A549 (cell line): Measurements from ENCODE around the gene RDH5. TPM values are rescaled to one million over a fixed set of nuclear protein-coding genes. Genes with fewer than 3 reads are reported as not detected.

Source experiments
- ATAC-seq, 2 experiments: fragments of 200-7000 bp in 1 of 2; fragments of >200 bp in 1 of 2; cut with Nextera tagmentation in 1 of 2; cut with Tn5 transposase in 1 of 2; 3 replicates each; pipeline versions ENCODE4 v1.8.0 to v1.9.1; 2018 to 2020; ENCODE audit warnings: mild to moderate bottlenecking in 1 of 2, moderate library complexity in 1 of 2
- CTCF ChIA-PET: fragments of 300-600 bp; sonication (Branson Sonifier 250); formaldehyde crosslinking; extraction: SDS; loops from one replicate; lab custom pipeline; 2021; ENCODE audit warnings: antibody characterized with exemption, inconsistent platforms; lab: Yijun Ruan, JAX
- POLR2A ChIA-PET: fragments of 350-600 bp; formaldehyde crosslinking; extraction: SDS; loops from one replicate; lab custom pipeline; 2021; ENCODE audit warnings: antibody characterized with exemption, inconsistent platforms; lab: Yijun Ruan, JAX
- DNase-seq, 2 experiments: peaks; one replicate each; pipeline versions ENCODE4 v3.0.0 to v3.0.0-alpha.2; 2011 to 2016; ENCODE audit warnings: low read depth in 1 of 2, low spot score in 1 of 2
- FAIRE-seq: peaks from 2 replicates; lab custom pipeline; 2011; peaks lifted over from hg19 to GRCh38; lab: Jason Lieb, UNC
- H3K27ac ChIP-seq, 2 experiments: fragments of >200 bp; sonication (Bioruptor Twin); formaldehyde crosslinking; 3 replicates each; pipeline ENCODE4 v1.5.1; 2016 to 2017
- H3K4me1 ChIP-seq: fragments of >200 bp; sonication (Bioruptor Twin); formaldehyde crosslinking; 3 replicates; pipeline ENCODE4 v1.6.1; 2016
- H3K4me2 ChIP-seq: fragments of >200 bp; sonication (Bioruptor Twin); formaldehyde crosslinking; 3 replicates; pipeline ENCODE4 v1.6.1; 2016
- H3K4me3 ChIP-seq: fragments of >200 bp; sonication (Bioruptor Twin); formaldehyde crosslinking; 3 replicates; pipeline ENCODE4 v1.5.1; 2016
- H3K9me3 ChIP-seq: fragments of >200 bp; sonication (Bioruptor Twin); formaldehyde crosslinking; 3 replicates; pipeline ENCODE4 v1.6.1; 2016
- CHD4 ChIP-seq: fragments of 200-600 bp; sonication (generic); IDR thresholded peaks from 2 replicates; pipeline ENCODE4 v1.6.1; 2016; ENCODE audit warnings: antibody characterized with exemption, mild to moderate bottlenecking, borderline replicate concordance
- CTCF ChIP-seq: fragments of >200 bp; sonication (Bioruptor Twin); formaldehyde crosslinking; IDR thresholded peaks from 3 replicates; pipeline ENCODE4 v1.5.1; 2016
- EHF ChIP-seq: fragments of 250-450 bp; sonication (Bioruptor Pico); IDR thresholded peaks from 2 replicates; pipeline ENCODE4 v1.5.0; 2020; ENCODE audit warnings: mild to moderate bottlenecking
- EHMT2 ChIP-seq: fragments of 200-600 bp; sonication (generic); IDR thresholded peaks from 2 replicates; pipeline ENCODE4 v1.6.1; 2016; ENCODE audit warnings: antibody characterized with exemption, low read depth, mild to moderate bottlenecking, moderate library complexity
- ELK1 ChIP-seq: fragments of 150-350 bp; IDR thresholded peaks from 2 replicates; pipeline ENCODE4 v1.6.1; 2014; ENCODE audit warnings: low read depth, mild to moderate bottlenecking, low read length
- ESRRA ChIP-seq: fragments of 150-350 bp; IDR thresholded peaks from 2 replicates; pipeline ENCODE4 v1.6.1; 2014; ENCODE audit warnings: mild to moderate bottlenecking, low read length, borderline replicate concordance
- FOXS1 ChIP-seq: fragments of 250-450 bp; sonication (Bioruptor Pico); IDR thresholded peaks from 2 replicates; pipeline ENCODE4 v1.5.0; 2020; ENCODE audit warnings: mild to moderate bottlenecking, moderate library complexity
- HMGXB4 ChIP-seq: fragments of 250-450 bp; sonication (Bioruptor Pico); IDR thresholded peaks from 2 replicates; pipeline ENCODE4 v1.5.0; 2021; ENCODE audit warnings: mild to moderate bottlenecking, moderate library complexity, borderline replicate concordance
- HOXA7 ChIP-seq: fragments of 250-450 bp; sonication (Bioruptor Pico); IDR thresholded peaks from 2 replicates; pipeline ENCODE4 v1.5.0; 2020; ENCODE audit warnings: mild to moderate bottlenecking, moderate library complexity
- JUN ChIP-seq, 2 experiments: fragments of >200 bp; sonication (Bioruptor Twin); formaldehyde crosslinking; IDR thresholded peaks; 2 replicates in 1 of 2; 3 replicates in 1 of 2; pipeline ENCODE4 v1.6.1; 2016 to 2017
- MAFK ChIP-seq: fragments of 450-650 bp; IDR thresholded peaks from 2 replicates; pipeline ENCODE4 v1.6.1; 2014; ENCODE audit not compliant: partially characterized antibody
- MYC ChIP-seq: IDR thresholded peaks from 2 replicates; pipeline ENCODE4 v1.6.1; 2012; ENCODE audit warnings: mild to moderate bottlenecking, inconsistent platforms, low read length, improper control_type of control experiment, borderline replicate concordance
- NFE2L2 ChIP-seq: fragments of 150-350 bp; conservative IDR thresholded peaks from 2 replicates; pipeline ENCODE4 v1.6.1; 2014; ENCODE audit warnings: low read length
- NPAS2 ChIP-seq: fragments of 250-450 bp; sonication (Bioruptor Pico); IDR thresholded peaks from 2 replicates; pipeline ENCODE4 v1.8.0; 2022; ENCODE audit warnings: mild to moderate bottlenecking, moderate library complexity, borderline replicate concordance
- NR3C1 ChIP-seq: fragments of >200 bp; sonication (Bioruptor Twin); formaldehyde crosslinking; IDR thresholded peaks from 3 replicates; pipeline ENCODE4 v1.6.1; 2017
- PHF8 ChIP-seq: fragments of 200-600 bp; sonication (generic); IDR thresholded peaks from 2 replicates; pipeline ENCODE4 v1.6.1; 2016; ENCODE audit warnings: low read depth, mild to moderate bottlenecking, antibody characterized with exemption, moderate library complexity, borderline replicate concordance
- WGBS: methylation state at CpG from one replicate; pipeline ENCODE4 v1.1.6; 2017; ENCODE audit errors: missing lambda C conversion rate; 5-methylcytosine and 5-hydroxymethylcytosine counted together
- polyA plus RNA-seq, 4 experiments: library from polyadenylated mRNA; depleted of rRNA in 3 of 4; stranded (reverse); fragments of >200 nt; fragmentation: RNase III in 1 of 4; extraction: RNeasy Plus Mini Kit Qiagen cat#74134 plus additional on column Dnase treatment in 1 of 4; gene quantifications; 2 replicates in 3 of 4; 3 replicates in 1 of 4; pipeline ENCODE4 v1.2.3, GENCODE V29; 2011 to 2017
- TF ChIP-seq, protein P1 (sequence below): fragments of >200 bp; sonication (Bioruptor Twin); formaldehyde crosslinking; IDR thresholded peaks from 2 replicates; pipeline ENCODE4 v1.6.1; 2016
- TF ChIP-seq, protein P2 (sequence below): fragments of 250-450 bp; sonication (Bioruptor Pico); IDR thresholded peaks from 2 replicates; pipeline ENCODE4 v1.5.0; 2020; ENCODE audit warnings: low read depth, mild to moderate bottlenecking, moderate library complexity
- TF ChIP-seq, protein P3 (sequence below): IDR thresholded peaks from 2 replicates; pipeline ENCODE4 v1.6.1; 2012

The RDH5 gene
- polyA plus RNA-seq, 2 of the 4 experiments (the other 2 are of a cell fraction): 4.1 to 9.1 TPM

DNA sequence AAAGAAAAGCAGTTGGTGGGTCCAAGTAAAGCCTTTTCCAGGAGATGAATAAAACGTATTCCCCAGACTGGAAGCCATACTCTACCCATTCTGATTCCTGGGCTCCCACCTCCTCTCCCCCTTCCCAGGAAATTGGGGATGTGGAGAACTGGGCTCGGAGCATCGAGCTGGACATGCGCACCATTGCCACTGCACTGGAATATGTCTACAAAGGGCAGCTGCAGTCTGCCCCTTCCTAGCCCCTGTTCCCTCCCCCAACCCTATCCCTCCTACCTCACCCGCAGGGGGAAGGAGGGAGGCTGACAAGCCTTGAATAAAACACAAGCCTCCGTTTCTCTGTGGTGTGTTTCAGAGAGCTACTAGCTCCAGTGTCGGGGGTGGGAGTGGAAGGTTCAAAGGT, 822 bp upstream of the RDH5 start:
- POLR2A ChIA-PET: no interaction called here
- Histone ChIP-seq H3K27ac (peak overlapping the region in 1 of 2 experiments; percentile 67; a peak in 3 of 6 replicates), H3K9me3 (no peaks in the 10 kb centered on the region), H3K4me2 (peak overlapping the region; percentile 35; the same call in 2 of the 3 replicates), H3K4me1 (peaks cover 54% of the 10 kb centered on the region), H3K4me3 (no peak overlapping the region)
- no peak for ATAC-seq
- WGBS: 93% methylated on average over 7 of the region's 7 CpGs
- CTCF ChIA-PET: interaction anchor here (1.2 to 12.3 kb wide), 10 partner anchors 10 to 531 kb away, joined by 4 to 139 read pairs (median 14); partner anchors contain the start of genes CD63 and GDF11
- no peak for DNase-seq
- TF ChIP-seq NPAS2: no peak
- TF ChIP-seq HOXA7 (CRISPR knock-in tag): no peak
- TF ChIP-seq NFE2L2: no peak
- TF ChIP-seq FOXS1 (CRISPR knock-in tag): no peak
- TF ChIP-seq, protein P1, sequence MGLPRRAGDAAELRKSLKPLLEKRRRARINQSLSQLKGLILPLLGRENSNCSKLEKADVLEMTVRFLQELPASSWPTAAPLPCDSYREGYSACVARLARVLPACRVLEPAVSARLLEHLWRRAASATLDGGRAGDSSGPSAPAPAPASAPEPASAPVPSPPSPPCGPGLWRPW: no peak
- TF ChIP-seq MAFK: no peak
- TF ChIP-seq CHD4: no peak
- no peak for TF ChIP-seq ELK1
- TF ChIP-seq EHF (CRISPR knock-in tag): no peak
- TF ChIP-seq NR3C1: no peak
- no peak for TF ChIP-seq CTCF
- TF ChIP-seq PHF8: no peak
- TF ChIP-seq MYC: no peak
- TF ChIP-seq EHMT2: no peak
- TF ChIP-seq HMGXB4: no peak
- TF ChIP-seq, protein P2, sequence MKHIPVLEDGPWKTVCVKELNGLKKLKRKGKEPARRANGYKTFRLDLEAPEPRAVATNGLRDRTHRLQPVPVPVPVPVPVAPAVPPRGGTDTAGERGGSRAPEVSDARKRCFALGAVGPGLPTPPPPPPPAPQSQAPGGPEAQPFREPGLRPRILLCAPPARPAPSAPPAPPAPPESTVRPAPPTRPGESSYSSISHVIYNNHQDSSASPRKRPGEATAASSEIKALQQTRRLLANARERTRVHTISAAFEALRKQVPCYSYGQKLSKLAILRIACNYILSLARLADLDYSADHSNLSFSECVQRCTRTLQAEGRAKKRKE (CRISPR knock-in tag): no peak
- no peak for TF ChIP-seq ESRRA
- TF ChIP-seq, protein P3, sequence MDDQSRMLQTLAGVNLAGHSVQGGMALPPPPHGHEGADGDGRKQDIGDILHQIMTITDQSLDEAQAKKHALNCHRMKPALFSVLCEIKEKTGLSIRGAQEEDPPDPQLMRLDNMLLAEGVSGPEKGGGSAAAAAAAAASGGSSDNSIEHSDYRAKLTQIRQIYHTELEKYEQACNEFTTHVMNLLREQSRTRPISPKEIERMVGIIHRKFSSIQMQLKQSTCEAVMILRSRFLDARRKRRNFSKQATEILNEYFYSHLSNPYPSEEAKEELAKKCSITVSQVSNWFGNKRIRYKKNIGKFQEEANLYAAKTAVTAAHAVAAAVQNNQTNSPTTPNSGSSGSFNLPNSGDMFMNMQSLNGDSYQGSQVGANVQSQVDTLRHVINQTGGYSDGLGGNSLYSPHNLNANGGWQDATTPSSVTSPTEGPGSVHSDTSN: no peak
- TF ChIP-seq JUN (IDR thresholded peaks at IDR 0.05): no peak
- no peak for FAIRE-seq
